DMS153 treated with DMSO at 0.1 percent for 48 hours (cell line): Measurements from ENCODE around the gene CCL19.

ENCODE experiments used
- DNase-seq: peaks from one replicate; lab custom pipeline; 2025; ENCODE audit not compliant: unreplicated experiment; lab: John Stamatoyannopoulos, UW

CCL19 gene

GRCh38 chr9:34642679-34643078, 48.4 kb downstream of the CCL19 start:
- no peak for DNase-seq
